SU-DHL-6 (cell line): Measurements from ENCODE around the gene AKNA.

Source experiments
- H2AFZ ChIP-seq: fragments of 200-600 bp; sonication (generic); 2 replicates; pipeline ENCODE4 v1.6.1; 2014; ENCODE audit warnings: low read depth, mild to moderate bottlenecking, moderate library complexity, mixed read lengths, antibody characterized with exemption, low read length; ENCODE audit not compliant: severe bottlenecking
- H3F3A ChIP-seq: fragments of 200-600 bp; shearing (Covaris generic); 2 replicates; pipeline ENCODE4 v1.6.0; 2016; ENCODE audit warnings: antibody characterized with exemption, mild to moderate bottlenecking; ENCODE audit not compliant: insufficient read depth
- H3K27ac ChIP-seq: fragments of 200-600 bp; sonication (generic); 2 replicates; pipeline ENCODE4 v1.5.1; 2016; ENCODE audit warnings: low read depth, mild to moderate bottlenecking, low read length, moderate library complexity, mixed read lengths
- H3K27me3 ChIP-seq: fragments of 200-600 bp; sonication (generic), shearing (Covaris generic); 2 replicates; pipeline ENCODE4 v1.6.0; 2014; ENCODE audit warnings: mild to moderate bottlenecking, low read length
- H3K36me3 ChIP-seq: fragments of 200-600 bp; sonication (generic); 2 replicates; pipeline ENCODE4 v1.6.1; 2014; ENCODE audit warnings: mild to moderate bottlenecking, low read length, mixed read lengths
- H3K4me2 ChIP-seq: fragments of 300-600, 200-600 bp; shearing (Covaris generic), sonication (generic); 2 replicates; pipeline ENCODE4 v1.6.0; 2014; ENCODE audit warnings: low read length, low read depth, mild to moderate bottlenecking; ENCODE audit not compliant: poor library complexity, severe bottlenecking
- H3K4me3 ChIP-seq: fragments of 200-600 bp; sonication (generic); 2 replicates; pipeline ENCODE4 v1.5.1; 2014; ENCODE audit warnings: antibody characterized with exemption, low read length, mild to moderate bottlenecking, mixed read lengths; ENCODE audit not compliant: insufficient read depth, poor library complexity, severe bottlenecking
- H3K79me2 ChIP-seq: fragments of 200-600 bp; sonication (generic); 2 replicates; pipeline ENCODE4 v1.6.1; 2014; ENCODE audit warnings: mild to moderate bottlenecking, low read length, moderate library complexity; ENCODE audit not compliant: insufficient read depth
- H3K9ac ChIP-seq: fragments of 200-600 bp; sonication (generic); 2 replicates; pipeline ENCODE4 v1.7.0; 2014; ENCODE audit warnings: mild to moderate bottlenecking, low read length
- H3K9me2 ChIP-seq: fragments of 200-600 bp; sonication (generic); replicated peaks from 2 replicates; pipeline ENCODE4 v1.6.1; 2014; ENCODE audit warnings: low read length; ENCODE audit not compliant: insufficient read depth
- H3K9me3 ChIP-seq: fragments of 200-600 bp; sonication (generic); 2 replicates; pipeline ENCODE4 v1.6.1; 2014; ENCODE audit warnings: low read length, mixed read lengths; ENCODE audit not compliant: insufficient read depth
- H4K20me1 ChIP-seq: fragments of 200-600 bp; sonication (generic); 2 replicates; pipeline ENCODE4 v1.6.1; 2014; ENCODE audit warnings: low read depth, mild to moderate bottlenecking, antibody characterized with exemption, low read length, moderate library complexity, mixed read lengths
- CTCF ChIP-seq: fragments of 200-600 bp; sonication (generic); IDR thresholded peaks from one replicate; pipeline ENCODE4 v1.5.1; 2017; ENCODE audit warnings: antibody characterized with exemption, mild to moderate bottlenecking, low read length, moderate library complexity; ENCODE audit not compliant: insufficient read depth, poor library complexity, severe bottlenecking
- EZH2phosphoT487 ChIP-seq: fragments of 200-600 bp; sonication (generic), shearing (Covaris generic); conservative IDR thresholded peaks from 2 replicates; pipeline ENCODE4 v1.6.1; 2018; ENCODE audit warnings: mild to moderate bottlenecking, antibody characterized with exemption, low read length, moderate library complexity, mixed read lengths

The AKNA gene

GRCh38 chr9:114389612-114390368 lies 2.0 kb upstream of the AKNA start:
- H3K4me2 ChIP-seq: peak overlapping the region; percentile 95
- no peaks in the 10 kb centered on the region for H3K9me2 ChIP-seq
- peak overlapping the region; percentile 90 for H3K9ac ChIP-seq
- no peaks in the 10 kb centered on the region for H3K9me3 ChIP-seq
- H3K79me2 ChIP-seq: peaks cover 55% of the 10 kb centered on the region
- H4K20me1 ChIP-seq: no peaks in the 10 kb centered on the region
- peak overlapping the region; percentile 98 for H3K27ac ChIP-seq
- peak; percentile 11 for TF ChIP-seq CTCF
- no peak for TF ChIP-seq EZH2phosphoT487
- no peaks in the 10 kb centered on the region for H3K36me3 ChIP-seq
- no peaks in the 10 kb centered on the region for H3K27me3 ChIP-seq
- peak overlapping the region; percentile 80 for H3K4me3 ChIP-seq
- no peak overlapping the region for H2AFZ ChIP-seq
- H3F3A ChIP-seq: peaks cover 71% of the 10 kb centered on the region

- no peak overlapping the region for H2AFZ ChIP-seq
- no peaks in the 10 kb centered on the region for H3K27me3 ChIP-seq
- H3K4me3 ChIP-seq: peak overlapping the region; percentile 80
- H3K27ac ChIP-seq: peak overlapping the region; percentile 98
- H3K9me2 ChIP-seq: no peaks in the 10 kb centered on the region
- peaks cover 64% of the 10 kb centered on the region for H3K79me2 ChIP-seq
- H3K9ac ChIP-seq: peak overlapping the region; percentile 90
- H4K20me1 ChIP-seq: no peaks in the 10 kb centered on the region
- no peaks in the 10 kb centered on the region for H3K36me3 ChIP-seq
- TF ChIP-seq EZH2phosphoT487: no peak
- no peak for TF ChIP-seq CTCF
- no peaks in the 10 kb centered on the region for H3K9me3 ChIP-seq
- peak overlapping the region; percentile 95 for H3K4me2 ChIP-seq
- H3F3A ChIP-seq: peaks cover 67% of the 10 kb centered on the region
Measured at GRCh38 chr9:114388764-114389375, 1.1 kb upstream of the AKNA start.

GRCh38 chr9:114388357-114388682 lies 538 bp upstream of the AKNA start:
- Histone ChIP-seq H3F3A (peaks cover 67% of the 10 kb centered on the region), H3K9me3 (no peaks in the 10 kb centered on the region), H3K36me3 (no peaks in the 10 kb centered on the region), H3K9me2 (no peaks in the 10 kb centered on the region), H3K79me2 (peaks cover 70% of the 10 kb centered on the region), H3K4me2 (peak overlapping the region; percentile 95), H3K4me3 (peak overlapping the region; percentile 80), H4K20me1 (no peaks in the 10 kb centered on the region), H2AFZ (no peak overlapping the region), H3K27ac (peak overlapping the region; percentile 98), H3K27me3 (no peaks in the 10 kb centered on the region), H3K9ac (peak overlapping the region; percentile 90)
- TF ChIP-seq CTCF: no peak
